Stimulated activated CD8-positive, alpha-beta memory T cell treated with anti-CD3 and anti-CD28 coated beads, Interleukin-2, amount 100 ng/mL, for 1 hour (primary cell): ENCODE measurements around the gene SHQ1.
"Not testable (repeated sequence)": the region's sequence is repeated elsewhere in the genome, so short reads cannot be mapped to it uniquely, and the experiment has no call there.

ENCODE experiments used
- DNase-seq, 2 donors: peaks; one replicate each; pipeline ENCODE4 v3.0.0-alpha.2; 2020; ENCODE audit warnings: low read depth in 2 of 2

The SHQ1 gene

DNA sequence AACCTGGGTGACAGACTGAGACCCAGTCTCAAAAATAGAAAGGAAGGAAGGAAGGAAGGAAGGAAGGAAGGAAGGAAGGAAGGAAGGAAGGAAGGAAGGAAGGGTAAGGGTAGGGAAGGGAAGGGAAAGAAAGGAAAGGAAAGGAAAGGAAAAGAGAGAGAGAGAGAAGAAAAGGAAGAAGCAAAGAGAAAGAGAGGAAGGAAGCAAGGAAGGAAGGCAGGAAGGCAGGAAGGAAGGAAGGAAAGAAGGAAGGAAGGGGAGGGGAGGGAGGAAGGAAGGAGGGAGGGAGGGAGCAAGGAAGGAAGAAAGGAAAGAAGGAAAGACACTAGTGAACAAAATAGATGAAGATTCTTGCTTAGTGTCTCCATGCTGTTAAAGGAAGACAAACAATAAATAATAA lies 129.1 kb downstream of the SHQ1 start:
- DNase-seq, result no peak

DNA sequence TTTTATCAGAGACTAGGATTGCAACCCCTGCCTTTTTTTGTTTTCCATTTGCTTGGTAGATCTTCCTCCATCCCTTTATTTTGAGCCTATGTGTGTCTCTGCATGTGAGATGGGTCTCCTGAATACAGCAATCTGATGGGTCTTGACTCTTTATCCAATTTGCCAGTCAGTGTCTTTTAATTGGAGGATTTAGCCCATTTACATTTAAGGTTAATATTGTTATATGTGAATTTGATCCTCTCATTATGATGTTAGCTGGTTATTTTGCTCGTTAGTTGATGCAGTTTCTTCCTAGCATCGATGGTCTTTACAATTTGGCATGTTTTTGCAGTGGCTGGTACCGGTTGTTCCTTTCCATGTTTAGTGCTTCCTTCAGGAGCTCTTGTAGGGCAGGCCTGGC lies 134.1 kb downstream of the SHQ1 start:
- DNase-seq, result not testable (repeated sequence)

DNA sequence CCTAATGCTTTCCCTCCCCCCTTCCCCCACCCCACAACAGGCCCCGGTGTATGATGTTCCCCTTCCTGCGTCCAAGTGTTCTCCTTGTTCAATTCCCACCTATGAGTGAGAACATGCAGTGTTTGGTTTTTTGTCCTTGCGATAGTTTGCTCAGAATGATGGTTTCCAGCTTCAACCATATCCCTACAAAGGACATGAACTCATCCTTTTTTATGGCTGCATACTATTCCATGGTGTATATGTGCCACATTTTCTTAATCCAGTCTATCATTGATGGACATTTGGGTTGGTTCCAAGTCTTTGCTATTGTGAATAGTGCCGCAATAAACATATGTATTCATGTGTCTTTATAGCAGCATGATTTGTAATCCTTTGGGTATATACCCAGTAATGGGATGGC lies 137.8 kb downstream of the SHQ1 start:
- DNase-seq, result not testable (repeated sequence)

DNA sequence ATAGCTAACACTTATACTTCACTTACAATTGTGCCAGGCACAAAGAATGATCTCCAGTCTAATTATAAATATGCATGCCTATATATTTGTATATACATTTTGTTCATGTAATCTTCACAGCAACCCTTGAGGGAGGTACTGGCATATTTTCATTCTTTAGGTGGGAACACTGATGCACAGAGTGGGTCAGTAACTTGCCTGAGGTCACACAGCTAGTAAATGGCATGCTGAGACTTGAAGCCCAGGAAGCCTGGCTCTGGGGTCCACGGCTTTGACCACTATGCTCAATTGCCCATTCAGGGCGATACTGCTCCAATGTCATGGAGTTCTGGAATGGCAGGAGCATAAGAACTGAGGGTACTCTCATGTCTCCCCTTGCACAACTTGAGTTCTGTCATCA lies 139.8 kb downstream of the SHQ1 start:
- no peak for DNase-seq

DNA sequence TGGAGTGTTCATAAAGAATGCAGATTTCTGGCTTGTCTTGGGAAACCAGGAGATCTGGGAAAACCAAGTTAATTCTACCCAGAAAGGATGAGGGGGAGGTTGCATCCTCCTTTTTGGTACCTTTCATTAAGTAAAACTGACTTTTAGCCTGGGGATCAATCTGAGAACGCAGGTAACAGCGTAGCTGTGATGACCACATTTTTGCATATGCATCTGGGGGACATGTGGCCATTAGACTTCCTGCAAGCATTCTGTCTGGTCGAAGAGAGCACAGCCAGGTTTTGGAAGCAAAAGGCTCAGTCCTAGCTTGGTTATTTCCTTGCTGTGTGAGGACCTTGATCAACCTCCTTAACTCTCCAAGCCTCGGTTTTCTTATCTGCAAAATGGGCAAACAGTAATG lies 145.2 kb downstream of the SHQ1 start:
- no peak for DNase-seq

DNA sequence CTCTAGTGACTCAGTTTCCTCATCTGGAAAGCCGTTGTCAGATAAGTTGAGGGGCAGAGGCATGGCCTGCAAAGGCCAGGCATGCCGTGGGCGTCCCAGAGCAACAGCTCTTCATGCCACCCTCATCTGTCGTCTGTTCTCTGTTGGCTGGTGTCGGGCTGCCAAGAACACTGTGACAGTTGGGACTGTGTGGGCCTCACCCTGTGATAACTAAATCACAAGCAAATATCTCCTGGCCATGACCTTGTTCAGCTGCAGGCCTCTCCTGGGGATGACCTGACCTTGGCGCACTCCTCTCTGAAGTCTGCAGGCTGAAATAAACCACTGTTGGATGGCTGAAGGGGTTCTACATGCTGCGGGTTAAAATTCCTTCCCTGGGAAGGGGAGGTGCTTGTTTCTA lies 145.9 kb downstream of the SHQ1 start:
- no peak for DNase-seq

DNA sequence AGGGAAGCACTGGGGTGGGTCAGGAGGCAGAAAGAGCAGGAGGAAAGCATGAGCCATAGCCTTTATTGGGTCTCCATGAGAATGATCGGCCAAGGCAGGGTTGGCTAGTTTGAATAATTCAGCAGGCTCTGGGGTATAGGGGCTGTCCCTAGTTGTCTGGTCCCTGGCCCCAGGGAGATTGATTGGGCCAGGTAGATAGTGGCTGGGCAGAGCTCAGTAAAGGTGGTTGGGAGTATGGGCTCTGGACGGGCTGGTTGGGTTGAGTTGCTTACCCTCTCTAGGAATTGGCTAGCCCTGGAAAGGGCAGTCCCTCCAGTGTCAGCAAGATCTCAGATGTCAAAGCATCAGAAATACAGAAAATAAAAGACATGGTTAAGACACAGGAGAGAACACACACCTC lies 148.1 kb downstream of the SHQ1 start:
- no peak for DNase-seq

DNA sequence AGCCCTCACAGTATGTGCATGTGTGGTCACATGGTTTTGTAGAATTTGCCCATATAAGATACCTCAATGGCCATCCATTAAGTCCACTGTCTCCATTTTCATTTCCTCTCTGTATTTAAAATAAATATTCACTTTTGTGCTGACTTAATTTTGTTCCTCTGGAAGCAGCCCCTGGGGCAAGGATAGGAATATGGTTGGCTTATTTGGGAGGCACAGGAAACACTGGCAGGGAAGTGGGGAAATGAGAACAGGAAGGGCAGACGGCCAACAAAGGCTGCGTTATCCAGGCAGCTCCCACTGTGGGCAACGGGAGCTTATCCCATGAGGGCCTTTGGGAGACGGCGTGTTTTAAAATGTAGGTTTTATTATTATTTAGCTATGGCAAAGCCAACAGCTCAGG lies 148.6 kb downstream of the SHQ1 start:
- no peak for DNase-seq
